Lung (tissue), 12 donors: ENCODE data around the gene FARP1. TPM values are rescaled to one million over a fixed set of nuclear protein-coding genes. Genes with fewer than 3 reads are reported as not detected.
A peak's percentile ranks its signal among the peaks of the same experiment; 100 is the strongest.

Experiments
- ATAC-seq: fragments of 200-7000 bp; cut with Tn5 transposase; one replicate; pipeline ENCODE4 v1.9.1; 2020; ENCODE audit warnings: moderate number of reproducible peaks; ENCODE audit not compliant: insufficient read depth, low FRiP score
- DNase-seq, 3 donors: peaks; one replicate each; pipeline ENCODE4 v3.0.0-alpha.2; 2013 to 2017
- H3K27ac ChIP-seq, 2 donors: one replicate each; pipeline ENCODE4 v1.5.1; 2013; ENCODE audit warnings: mild to moderate bottlenecking in 2 of 2, moderate library complexity in 2 of 2, control low read depth in 1 of 2, inconsistent platforms in 1 of 2, low read depth in 1 of 2, low read length in 1 of 2
- H3K27me3 ChIP-seq, 3 donors: one replicate each; pipeline ENCODE4 v1.5.1; 2013; ENCODE audit warnings: low read length in 2 of 3; ENCODE audit not compliant: control insufficient read depth in 3 of 3, insufficient read depth in 3 of 3
- H3K36me3 ChIP-seq, 4 donors: one replicate each; pipeline ENCODE4 v1.5.1; 2013; ENCODE audit warnings: low read length in 4 of 4, mild to moderate bottlenecking in 1 of 4, moderate library complexity in 1 of 4; ENCODE audit not compliant: control insufficient read depth in 4 of 4, insufficient read depth in 4 of 4
- H3K4me1 ChIP-seq, 5 donors: one replicate each; pipeline ENCODE4 v1.5.1; 2013; ENCODE audit warnings: low read length in 5 of 5, mild to moderate bottlenecking in 2 of 5, moderate library complexity in 1 of 5; ENCODE audit not compliant: control insufficient read depth in 5 of 5, insufficient read depth in 5 of 5
- H3K4me3 ChIP-seq: one replicate; pipeline ENCODE4 v1.5.1; 2013; ENCODE audit warnings: mild to moderate bottlenecking, control low read depth, moderate library complexity
- H3K9ac ChIP-seq, 2 donors: one replicate each; pipeline ENCODE4 v1.5.1; 2013; ENCODE audit warnings: low read length in 2 of 2, control low read depth in 1 of 2; ENCODE audit not compliant: insufficient read depth in 1 of 2
- H3K9me3 ChIP-seq, 4 donors: one replicate each; pipeline ENCODE4 v1.5.1; 2013; ENCODE audit warnings: low read length in 3 of 4, mild to moderate bottlenecking in 1 of 4, moderate library complexity in 1 of 4; ENCODE audit not compliant: control insufficient read depth in 4 of 4, insufficient read depth in 3 of 4
- CTCF ChIP-seq: IDR thresholded peaks from 2 replicates; pipeline ENCODE4 v1.5.1; 2012; ENCODE audit warnings: mild to moderate bottlenecking; ENCODE audit errors: control extremely low read depth, extremely low read depth
- WGBS, 2 donors: extraction: QIAGEN DNeasy Blood & Tissue Kit; methylation state at CpG; one replicate each; pipeline ENCODE4 v1.1.7; 2013; 5-methylcytosine and 5-hydroxymethylcytosine counted together
- polyA plus RNA-seq, 2 donors: library from polyadenylated mRNA; stranded (reverse); fragments of 200-250 nt; gene quantifications; one replicate each; pipeline ENCODE4 v1.2.1, GENCODE V29; 2013
- total RNA-seq, 2 donors: library from RNA; depleted of rRNA in 1 of 2; stranded (reverse); fragments of >200 nt in 1 of 2; gene quantifications; one replicate each; pipeline ENCODE4 v1.2.1, GENCODE V29; 2014 to 2021
- donor health status: control.
- donor health status: control.
- donor health status: Bipolar disorder and iron deficiency.
- donor health status: healthy.
- donor health status: DM: yes; HTN: yes; CAD: no.

Gene FARP1
- total and polyA plus RNA-seq, 4 donors = 20.8 to 102 (median 54.4) TPM

GRCh38 chr13:98370261-98370660 is 227.4 kb downstream of the FARP1 start:
- Histone ChIP-seq H3K9ac (no peak overlapping the region), H3K36me3 (peaks cover 0 to 20% (median 3%) of the 10 kb centered on the region in 4 donors), H3K27ac (peak overlapping the region in 1 of 2 donors; percentile 57), H3K4me1 (peaks cover 2 to 24% (median 7%) of the 10 kb centered on the region in 5 donors), H3K4me3 (no peak overlapping the region), H3K27me3 (no peaks in the 10 kb centered on the region), H3K9me3 (peaks cover 0 to 9% (median 1%) of the 10 kb centered on the region in 4 donors)
- ATAC-seq = no peak
- 82 to 98% methylated on average over 4 of the region's 4 CpGs for WGBS, 2 donors
- TF ChIP-seq CTCF = no peak
- DNase-seq = no peak

- peaks cover 0 to 20% (median 3%) of the 10 kb centered on the region in 4 donors for H3K36me3 ChIP-seq
- H3K27ac ChIP-seq = peak overlapping the region in 1 of 2 donors; percentile 57
- no peak for ATAC-seq
- no peak for TF ChIP-seq CTCF
- DNase-seq = peak; percentile 87 to 94 (median 91)
- no peak overlapping the region for H3K4me3 ChIP-seq
- no peaks in the 10 kb centered on the region for H3K27me3 ChIP-seq
- peaks cover 2 to 24% (median 7%) of the 10 kb centered on the region in 5 donors for H3K4me1 ChIP-seq
- WGBS, 2 donors = 70 to 78% methylated on average over 16 of the region's 16 CpGs
- no peak overlapping the region for H3K9ac ChIP-seq
- H3K9me3 ChIP-seq = peaks cover 0 to 9% (median 1%) of the 10 kb centered on the region in 4 donors
Measured at GRCh38 chr13:98370806-98371515, 228.1 kb downstream of the FARP1 start.

GRCh38 chr13:98371516-98372023 is 228.7 kb downstream of the FARP1 start:
- peaks cover 2 to 24% (median 7%) of the 10 kb centered on the region in 5 donors for H3K4me1 ChIP-seq
- no peak overlapping the region for H3K27ac ChIP-seq
- peaks cover 0 to 9% (median 1%) of the 10 kb centered on the region in 4 donors for H3K9me3 ChIP-seq
- H3K4me3 ChIP-seq = no peak overlapping the region
- TF ChIP-seq CTCF = no peak
- 84 to 91% methylated on average over 5 of the region's 5 CpGs for WGBS, 2 donors
- peaks cover 0 to 25% (median 5%) of the 10 kb centered on the region in 4 donors for H3K36me3 ChIP-seq
- no peak overlapping the region for H3K9ac ChIP-seq
- ATAC-seq = no peak
- H3K27me3 ChIP-seq = no peaks in the 10 kb centered on the region
- no peak for DNase-seq
